ENCODE measurements around the gene CFAP61.

CFAP61 gene

DNA sequence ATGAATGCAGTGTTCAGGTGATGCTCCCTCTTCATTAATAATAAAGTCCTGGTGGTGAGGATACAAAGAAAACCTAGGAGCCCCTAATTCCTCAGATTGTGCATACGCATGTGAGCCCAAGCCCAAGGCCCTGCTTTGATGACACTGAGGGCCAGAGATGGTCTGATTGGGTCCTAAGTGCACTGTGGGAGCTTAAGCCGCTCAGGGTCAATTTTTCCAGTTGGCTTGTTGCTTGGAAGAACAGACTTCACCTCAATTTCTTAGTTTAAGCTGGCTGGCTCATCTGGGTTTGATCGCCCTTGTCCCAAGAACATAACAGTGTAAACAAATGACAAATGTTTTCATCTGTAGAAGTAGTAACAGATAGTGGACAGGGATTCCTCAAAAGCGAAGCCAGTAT, 357.0 kb downstream of the CFAP61 start:
- no peak overlapping the region for H3K27ac ChIP-seq

More for the DNA sequence above, 357.0 kb downstream of the CFAP61 start:
- DNase-seq (ENCODE audit: low read depth, low spot score), result no peak

Measured in epithelial cell of prostate (primary cell).